ENCODE data around the gene GARNL3.

Gene GARNL3

DNA sequence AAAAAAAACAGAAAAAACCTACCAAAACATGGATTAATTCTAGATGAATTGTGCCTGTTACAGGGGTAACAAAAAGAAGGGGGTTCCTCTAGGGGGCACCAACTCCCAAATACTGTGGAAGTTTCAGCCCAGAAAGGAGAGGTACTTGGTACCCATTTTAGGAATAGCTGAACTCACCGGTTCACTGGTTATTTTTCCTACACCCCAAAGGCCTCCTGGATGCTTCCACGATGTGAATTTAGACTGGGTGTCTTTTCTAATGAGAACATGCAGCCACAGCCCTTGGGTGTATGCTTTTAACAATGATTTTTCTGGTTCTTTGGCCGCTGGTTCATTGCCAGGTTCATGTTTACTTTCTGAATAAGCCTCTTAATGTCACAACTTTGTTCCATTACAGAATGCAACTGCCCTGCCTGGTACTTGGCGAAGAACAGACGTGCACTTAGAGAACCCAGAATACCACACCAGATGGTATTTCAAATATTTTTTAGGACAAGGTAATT is 46.7 kb downstream of the GARNL3 start:
- DNase-seq (ENCODE audit: low read depth), result peak; percentile 15

DNA sequence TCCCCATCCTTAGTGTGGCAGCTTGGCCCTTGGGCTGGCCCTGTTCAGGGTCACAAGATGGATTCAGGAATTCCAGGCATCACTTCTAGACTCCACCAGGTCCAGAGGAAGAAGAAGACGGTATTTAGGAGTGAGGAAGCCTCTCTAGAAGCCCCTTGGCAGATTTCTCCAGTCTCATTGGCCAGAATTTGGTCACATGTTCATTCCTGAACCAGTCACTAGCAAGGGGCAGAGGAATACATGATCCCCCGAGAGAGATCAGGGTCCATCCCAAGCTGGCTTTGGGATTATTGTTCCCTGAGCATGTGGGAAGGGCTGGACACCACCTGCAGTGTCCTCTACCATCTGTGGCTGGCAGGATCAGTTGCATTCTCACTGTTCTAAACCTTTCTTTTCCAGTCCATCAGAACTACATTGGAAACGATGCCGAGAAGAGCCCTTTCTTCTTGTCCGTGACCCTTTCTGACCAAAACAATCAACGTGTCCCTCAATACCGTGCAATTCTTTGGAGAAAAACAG is 48.5 kb downstream of the GARNL3 start:
- DNase-seq (ENCODE audit: low read depth), result no peak

DNA sequence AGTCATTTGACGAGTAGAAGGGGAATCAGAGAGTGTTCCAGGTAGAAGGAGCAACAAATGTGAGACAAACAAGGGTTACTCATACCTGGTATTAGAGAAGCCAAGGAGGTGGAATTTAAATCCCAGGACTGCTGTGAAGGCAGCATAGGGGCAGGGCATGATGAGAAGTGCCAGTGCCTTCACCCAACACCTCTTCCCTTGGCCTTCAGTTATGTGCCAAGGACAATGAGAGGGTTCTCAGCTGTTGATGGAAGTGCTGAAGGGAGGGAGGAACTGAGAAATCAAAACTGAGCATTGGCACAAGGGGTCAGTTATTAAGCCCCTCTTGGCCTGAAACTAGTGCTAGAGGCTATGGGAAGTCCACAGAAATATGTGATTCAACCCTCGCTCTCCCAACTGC is 50.3 kb downstream of the GARNL3 start:
- no peak for DNase-seq (ENCODE audit: low read depth)

DNA sequence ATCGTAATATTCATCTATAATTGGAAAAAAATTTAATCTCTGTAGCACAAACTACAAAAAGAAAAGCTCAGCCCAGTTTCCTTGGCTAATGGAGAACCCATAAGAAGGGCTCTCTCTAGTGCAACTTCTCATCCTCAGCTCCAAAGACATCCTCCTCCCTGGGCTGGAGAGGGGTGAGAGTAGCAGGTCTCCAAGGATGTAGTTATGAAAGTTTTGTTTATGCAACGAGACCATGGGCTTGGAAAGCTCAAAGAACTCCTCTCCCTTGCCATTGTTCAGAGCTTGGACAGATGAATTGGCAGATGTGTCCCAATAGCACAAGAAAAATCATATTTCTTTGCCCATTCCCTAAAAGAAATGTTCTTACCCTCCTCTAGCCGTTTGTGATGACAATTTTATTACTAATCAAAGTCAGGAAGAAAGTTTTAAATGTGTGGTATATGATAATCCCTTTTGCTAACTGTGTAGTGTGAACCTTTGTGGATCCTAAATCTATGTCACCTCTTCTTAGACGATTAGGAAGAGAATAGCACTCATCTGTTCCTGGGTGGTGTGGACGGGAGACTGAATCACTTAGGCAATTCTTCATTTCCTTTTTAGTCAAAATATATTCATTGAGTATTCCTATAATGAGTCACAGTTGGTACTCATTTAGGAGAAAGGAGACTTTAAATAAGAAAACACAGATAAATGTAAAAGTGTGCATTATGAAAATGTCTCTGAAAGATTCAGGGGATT is 52.2 kb downstream of the GARNL3 start:
- DNase-seq (ENCODE audit: low read depth), result no peak

DNA sequence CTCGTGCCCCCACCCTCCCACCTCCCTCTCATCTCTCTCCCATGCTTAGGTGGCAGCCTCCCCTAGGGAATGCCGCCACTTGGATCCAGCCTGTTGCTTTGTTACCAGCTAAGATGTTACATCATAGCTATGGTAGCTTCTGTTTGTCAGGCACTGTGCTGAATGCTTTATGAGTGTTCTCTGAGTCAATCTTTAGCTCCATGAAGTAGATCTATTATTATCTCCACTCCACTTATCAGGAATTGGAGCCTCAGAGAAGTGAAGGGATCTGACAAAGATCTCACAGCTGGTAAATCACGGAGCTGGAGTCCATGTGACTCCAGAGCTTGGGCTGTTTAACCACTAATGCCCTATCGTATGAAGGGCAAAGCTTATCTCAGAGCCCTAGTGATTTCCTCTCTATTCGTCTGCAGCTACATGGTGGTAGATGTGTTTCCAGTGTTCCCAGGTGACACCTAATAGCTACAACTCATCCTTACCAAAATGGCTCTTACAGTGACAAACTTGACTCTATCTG is 54.1 kb downstream of the GARNL3 start:
- DNase-seq (ENCODE audit: low read depth), result no peak

DNA sequence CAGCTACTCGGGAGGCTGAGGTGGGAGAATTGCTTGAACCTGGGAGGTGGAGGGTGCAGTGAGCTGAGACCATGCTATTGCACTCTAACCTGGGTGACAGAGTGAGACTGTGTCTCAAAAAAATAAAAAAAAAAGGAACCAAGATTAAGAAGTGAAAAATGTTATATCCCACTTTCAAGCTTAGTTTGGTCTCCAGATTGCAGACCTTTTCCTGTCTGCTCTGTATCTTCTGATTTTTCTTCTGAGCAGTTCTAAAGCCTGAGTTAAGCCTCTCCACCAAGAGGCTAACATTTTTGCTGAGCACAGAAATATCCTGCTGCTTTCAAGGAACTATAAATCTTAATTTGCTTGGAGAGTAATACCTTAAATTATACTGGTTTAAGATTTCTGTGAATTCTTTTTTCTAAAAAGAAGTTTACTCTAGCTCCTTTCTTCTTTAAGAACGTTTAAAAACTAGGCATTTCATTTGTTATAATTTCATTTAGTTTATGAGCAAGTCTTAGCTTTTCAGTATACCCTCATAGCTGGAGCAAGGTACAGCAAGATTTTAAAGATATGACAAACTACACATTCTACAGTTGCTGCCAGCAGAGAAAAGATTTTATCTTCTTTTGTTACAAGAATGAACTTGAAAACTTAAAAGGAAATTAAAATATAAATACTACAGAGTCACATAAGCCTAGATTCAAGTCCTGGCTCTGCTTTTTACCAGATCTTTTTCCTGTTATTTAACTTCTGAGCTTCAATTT is 55.0 kb downstream of the GARNL3 start:
- DNase-seq (ENCODE audit: low read depth), result no peak

DNA sequence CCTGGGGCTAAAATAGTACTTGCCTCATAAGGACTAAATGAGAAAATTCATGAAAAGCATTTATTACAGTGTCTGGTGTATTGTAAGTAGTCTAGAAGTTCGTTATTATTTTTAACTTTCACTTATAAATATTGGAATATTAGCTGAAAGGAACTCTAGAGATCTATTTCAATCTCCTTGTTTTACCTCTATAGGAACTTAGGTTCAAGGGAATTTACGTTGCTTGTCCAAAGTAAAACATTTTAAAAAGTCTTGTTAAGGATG is 55.5 kb downstream of the GARNL3 start:
- DNase-seq (ENCODE audit: low read depth), result no peak

DNA sequence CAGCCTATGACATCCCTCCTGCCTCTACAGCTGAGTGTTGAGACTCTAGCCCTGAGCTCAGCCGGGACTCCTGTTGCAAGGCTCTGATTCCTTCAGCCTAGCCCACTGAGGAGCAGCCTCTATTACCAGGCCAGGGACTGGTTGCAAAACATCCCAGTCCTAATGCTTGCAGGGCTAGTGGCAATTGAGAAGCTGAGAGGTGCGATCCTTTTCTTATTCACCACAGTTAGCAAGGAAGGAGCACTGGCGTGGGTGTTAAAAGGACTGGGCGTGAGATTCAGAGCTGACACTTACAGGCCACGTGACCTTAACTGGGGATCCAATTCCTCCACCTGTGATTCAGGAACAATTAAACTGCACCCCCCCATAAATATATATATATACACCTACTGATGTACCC is 58.8 kb downstream of the GARNL3 start:
- no peak for DNase-seq (ENCODE audit: low read depth)

DNA sequence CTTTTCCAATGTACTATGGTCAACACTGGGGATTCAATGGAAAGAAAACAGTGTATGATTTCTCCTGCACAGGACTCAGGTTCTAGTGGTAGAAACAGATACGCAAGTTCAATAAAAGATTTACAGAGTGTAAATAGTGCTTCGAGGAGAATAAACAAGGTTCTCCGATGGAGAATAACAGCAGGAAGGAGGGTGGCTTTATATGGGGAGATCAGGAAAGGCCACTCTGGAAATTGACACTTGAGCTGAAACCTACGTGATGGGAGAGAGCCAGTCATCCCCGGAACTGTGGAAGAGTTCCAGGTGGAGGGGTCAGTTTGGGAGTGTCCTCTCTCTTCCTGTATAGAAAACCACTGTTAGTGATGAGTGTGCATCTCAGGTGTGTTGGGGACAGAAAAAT is 65.9 kb downstream of the GARNL3 start:
- DNase-seq (ENCODE audit: low read depth), result no peak

DNA sequence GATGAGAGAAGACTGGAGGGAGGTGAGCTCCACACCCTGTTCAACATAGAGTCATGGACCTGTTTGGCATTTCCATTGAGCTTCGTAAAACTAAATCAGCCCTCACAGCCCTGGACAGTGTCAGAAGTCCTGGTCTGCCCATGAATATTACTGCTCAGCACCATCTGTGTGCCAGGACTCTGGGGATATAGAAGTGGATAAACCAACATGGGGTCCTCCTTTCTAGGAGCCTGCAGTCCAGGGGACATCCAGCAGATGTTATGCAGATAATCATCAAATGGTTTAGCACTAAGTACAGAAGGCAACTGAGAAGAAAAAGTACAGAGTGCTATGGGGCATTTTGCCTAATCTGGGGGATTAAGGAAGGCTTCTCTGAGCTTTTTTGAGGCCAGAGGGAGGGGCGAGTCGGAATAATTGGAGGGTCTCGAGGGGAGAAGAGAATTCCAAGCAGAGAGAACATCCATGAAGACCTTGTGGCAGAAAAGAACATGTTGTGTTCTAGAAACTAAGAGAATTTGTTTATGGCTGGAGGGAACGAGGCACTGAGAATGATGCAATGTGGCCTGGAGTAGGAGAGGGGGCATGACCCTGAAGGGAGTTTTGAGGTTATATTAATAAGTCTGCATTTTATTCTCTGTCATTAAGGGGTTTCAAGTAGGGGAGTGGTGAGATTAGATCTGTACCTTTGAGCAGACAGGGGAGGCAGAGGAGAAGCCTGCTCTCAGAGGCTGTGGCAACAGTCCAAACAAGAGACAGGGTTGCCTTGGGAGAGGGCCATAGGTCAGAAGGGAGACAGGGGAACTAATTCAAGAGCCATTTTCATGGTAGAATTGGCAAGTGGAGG is 68.9 kb downstream of the GARNL3 start:
- no peak for DNase-seq (ENCODE audit: low read depth)

DNA sequence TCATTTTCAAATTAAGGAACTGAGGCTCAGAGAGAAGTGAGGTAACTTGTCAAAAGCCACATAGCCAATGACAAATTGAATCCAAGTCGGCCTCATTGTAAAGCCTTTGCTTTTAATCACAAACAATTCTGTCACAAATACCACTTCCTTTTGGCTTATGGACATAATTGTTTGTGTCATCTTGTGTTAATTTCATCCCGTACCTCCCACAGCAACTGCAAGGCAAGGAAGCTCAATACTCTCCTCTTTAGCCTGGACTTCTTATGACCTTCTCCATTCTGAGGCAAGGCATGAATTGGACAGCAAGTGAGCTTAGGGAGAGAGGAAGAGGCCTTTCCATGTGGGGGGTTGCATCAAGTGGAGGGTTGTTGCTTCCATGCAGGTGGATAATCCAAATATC is 70.2 kb downstream of the GARNL3 start:
- DNase-seq (ENCODE audit: low read depth), result no peak

DNA sequence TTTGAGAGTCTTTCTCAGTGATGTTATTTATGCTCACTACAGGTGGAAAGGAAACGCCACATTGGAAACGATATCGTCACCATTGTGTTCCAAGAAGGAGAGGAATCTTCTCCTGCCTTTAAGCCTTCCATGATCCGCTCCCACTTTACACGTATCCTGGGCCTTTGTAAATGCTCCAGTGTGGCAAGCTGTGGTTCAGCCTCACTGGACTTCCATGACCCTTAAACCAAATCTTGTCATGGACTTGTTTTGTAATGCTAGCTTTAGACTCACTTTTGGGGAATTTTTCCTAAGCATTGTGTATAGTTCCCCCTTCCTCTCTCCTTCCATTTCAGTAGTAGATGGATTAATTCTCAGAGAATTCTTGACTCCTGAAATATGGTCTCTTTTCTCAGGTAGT is 71.5 kb downstream of the GARNL3 start:
- no peak for DNase-seq (ENCODE audit: low read depth)

DNA sequence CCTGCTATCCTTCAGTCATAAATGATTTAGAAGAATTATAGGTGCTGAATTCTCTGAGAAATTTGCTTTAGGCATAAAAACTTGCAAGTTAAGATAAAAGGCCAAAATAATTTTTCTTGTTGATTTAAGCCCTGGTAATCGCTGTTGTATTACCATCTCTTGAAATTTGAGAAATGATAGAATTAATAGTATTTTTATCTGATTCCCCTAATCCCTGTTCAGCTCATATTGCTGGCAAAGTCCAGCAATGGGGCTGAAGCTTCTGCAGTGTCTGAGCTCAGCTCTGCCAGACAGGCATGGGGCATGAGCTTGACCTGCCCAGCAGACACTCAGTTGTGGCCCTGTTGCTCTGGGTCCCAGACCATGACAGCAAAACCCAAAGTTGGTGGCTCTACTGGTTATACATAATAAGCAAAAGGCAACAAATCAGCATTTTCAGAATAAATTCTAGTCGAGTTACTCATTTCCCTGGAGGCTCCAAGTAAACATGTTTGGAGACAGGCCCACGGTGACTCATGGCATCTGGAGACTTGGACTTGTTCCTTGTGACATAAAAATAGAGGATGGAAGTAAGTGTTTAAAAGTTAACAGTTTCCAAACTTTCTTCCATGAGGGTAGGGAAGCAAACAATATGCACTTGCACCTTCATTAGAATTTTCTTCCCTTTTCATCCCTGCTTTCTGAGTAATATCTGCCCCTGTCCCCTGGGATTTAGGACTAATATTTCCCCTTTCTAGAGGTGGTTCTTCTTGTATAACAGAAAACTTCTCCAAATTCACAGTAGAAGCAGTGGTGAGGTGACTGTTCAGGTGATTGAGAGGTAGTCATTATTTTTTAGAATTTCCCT is 72.2 kb downstream of the GARNL3 start:
- DNase-seq (ENCODE audit: low read depth), result no peak

DNA sequence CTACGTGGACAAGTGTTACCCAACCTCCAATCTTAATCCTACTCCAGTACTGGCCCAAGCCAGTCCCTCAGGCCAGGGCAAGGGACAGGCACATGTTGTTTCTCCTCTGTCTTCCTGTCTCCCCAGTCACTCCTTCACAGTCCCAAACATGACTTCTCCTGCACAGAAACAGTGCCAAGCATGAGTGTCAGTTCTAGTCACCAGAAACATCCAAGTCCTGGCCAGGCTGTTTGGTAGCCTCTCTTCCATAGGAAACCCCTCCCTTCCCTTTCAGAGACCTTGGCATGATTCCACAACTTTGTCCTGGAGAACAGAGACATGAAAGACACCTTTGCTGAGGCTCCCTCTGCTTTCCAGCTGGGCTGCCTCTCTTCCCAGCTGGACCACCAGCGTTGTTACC is 76.1 kb downstream of the GARNL3 start:
- DNase-seq (ENCODE audit: low read depth), result no peak

DNA sequence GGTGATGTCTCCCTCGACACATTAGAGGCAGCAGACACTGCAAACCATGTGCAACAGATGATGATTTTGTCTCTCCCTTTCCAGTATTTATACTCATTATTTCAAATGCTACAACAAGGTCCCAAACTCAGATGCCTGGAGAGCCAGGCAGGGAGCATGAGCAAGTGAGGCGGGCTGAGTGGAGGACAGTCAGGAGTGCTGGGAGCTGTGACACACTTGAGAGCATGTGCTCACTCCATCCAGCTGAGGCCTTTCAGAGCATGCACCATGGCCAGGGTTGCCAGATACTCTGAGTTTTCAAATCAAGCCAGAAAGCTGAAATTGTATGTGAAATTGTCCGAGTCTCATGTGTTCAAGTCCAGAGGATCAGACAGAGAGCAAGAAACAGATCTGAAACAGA is 76.6 kb downstream of the GARNL3 start:
- DNase-seq (ENCODE audit: low read depth), result no peak

DNA sequence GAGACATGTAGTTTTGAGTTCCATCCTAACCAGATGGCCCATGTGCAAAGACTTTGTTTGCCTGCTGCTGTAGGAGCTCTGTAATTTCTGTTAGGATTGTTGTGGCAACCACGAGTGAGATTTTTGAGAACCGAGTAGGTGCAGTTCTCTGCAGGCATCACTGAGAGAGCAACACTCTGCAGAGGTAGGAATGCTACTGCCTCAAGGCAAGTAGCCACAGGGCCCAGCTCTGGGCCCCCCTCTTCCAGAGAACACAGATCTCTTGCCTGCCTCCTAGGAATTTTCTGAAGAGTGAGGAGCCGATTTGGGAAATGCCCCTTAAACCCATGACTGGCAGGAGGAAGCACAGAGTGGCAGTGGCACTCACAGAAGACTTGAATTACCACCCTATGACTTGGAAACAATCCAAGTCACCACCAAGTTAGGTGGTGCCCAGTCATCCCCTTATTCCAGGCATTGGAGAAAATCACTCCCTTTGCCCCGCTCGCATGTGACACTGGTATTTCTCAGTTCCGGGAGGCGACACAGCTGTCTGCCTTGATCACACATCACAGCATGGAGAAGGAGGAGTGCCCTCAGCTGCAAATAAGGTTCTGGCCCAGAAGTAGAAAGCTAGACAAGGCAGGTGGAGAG is 79.9 kb downstream of the GARNL3 start:
- DNase-seq (ENCODE audit: low read depth), result no peak

DNA sequence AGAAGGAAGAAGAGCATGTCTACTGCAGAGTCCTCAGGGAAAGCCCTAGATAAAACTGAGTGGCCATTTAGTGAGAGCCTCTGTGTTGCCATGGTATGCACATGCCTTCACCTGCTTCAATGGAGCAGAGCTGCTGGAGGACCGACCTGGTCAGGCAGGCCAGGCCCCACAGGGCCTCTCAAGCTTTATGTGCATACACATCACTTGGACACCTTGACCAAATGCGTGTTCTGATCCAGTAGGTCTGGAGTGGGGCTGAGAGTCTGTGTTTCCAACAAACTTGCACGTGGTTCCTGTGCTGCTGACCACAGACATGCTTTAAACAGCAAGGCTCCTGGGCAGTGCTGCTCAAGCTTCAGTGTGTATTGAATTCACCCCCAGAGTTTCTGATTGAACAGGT is 81.0 kb downstream of the GARNL3 start:
- DNase-seq (ENCODE audit: low read depth), result no peak

DNA sequence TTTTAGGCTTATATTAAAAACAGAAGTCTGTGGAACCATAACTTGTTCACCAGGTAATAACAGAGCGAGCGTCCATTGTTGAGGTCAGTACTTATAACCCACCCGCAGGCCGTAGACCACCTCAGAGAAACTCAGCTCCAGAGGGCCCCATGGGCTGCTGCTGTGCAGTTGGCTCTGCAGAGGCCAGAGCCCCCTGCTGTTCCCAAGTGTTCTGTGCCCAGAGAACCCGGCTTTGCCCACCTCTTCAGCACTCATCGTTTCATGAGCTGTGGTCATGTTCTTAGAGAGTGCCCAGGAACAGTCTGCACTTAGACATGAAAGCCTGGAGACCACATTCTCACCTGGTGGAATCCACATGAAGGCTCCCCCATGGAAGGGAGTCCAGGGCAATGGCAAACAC is 82.0 kb downstream of the GARNL3 start:
- no peak for DNase-seq (ENCODE audit: low read depth)

DNA sequence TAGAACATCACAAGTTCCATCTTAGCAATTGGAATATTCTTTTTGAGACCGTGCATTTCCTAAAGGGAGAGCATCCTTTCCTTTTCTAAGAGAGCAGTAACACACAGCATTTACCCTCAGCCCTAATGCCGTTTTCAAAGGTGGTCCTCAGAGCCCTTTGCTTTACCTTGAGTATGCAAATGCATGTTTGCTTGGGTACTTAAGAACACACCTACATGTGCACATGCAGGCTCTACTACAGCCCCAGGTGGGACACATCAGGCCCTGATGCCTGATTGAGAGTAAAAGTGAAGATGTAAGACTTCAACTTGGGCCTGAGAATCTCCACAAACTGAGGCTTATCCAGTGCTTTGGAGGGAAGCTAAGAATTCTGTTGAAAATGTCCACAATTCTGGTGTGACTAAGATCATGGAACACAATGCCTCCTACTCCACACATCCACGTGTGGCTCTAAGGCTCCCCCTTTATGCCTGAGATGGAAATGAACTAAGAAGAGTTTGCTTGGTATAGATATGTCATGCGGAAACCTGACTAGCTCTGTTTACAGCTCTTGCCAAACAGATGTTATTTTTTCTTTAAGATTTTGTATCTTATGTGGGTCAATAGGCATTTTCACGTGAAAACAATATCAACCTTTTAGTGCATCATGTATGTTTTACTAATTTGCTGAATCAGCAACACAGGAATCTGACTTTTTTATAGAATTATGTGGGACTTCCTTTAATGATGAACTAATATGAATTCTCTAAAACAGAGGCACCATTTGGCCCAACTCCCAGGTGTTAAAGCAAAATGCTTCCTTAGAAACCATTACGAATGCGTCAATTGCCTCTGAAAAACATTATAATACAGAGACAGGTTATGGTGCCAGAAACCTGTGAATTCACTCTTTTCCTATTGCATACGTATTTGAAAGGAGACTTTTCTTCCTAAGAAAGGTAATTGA is 83.5 kb downstream of the GARNL3 start:
- DNase-seq (ENCODE audit: low read depth), result no peak
